Measurements from ENCODE around the gene NAT10.

DNA sequence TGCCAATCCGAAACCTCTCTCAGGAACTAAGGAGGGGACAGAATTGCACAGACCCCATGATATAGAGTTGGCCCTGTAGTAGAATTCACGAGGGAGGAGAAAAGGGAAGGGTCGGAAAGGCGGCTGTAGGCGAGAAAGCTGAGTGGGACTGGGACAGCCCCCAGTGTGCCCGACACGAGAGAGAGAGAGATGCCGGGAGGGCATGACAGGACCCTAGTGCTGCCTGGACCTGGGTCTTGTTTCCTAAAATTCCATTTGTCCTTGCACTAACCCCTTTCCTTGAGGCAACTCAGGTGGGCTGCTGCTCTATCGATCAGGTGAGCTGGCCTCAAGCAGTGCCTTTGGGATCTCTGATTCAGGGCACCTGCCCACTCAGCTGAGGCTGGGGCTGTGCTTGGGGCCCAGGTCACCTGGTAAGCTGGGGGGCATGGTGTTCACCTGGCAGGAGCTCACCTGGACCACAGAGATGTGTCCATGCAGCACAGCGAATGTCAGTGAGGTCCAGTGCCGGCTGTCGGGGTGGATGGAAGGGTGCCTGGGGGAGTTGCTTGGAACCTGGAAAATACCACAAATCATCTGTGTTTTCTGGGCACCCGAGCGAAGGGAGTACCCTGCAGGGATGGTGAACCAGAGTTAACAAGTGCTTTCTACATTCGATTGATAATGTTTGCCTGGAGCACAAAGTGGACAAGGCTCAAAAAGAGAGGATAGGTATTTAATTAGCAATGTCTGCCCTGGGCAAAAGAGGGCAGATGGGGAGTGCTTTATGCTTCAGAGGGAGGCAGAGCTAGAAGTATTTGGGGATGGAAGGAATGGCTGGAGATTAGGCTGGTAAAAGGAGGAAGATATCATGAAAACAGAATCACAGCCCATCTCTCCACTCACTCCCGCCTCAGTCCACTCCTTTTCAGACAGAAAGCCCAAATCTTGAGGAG, 61.6 kb downstream of the NAT10 start:
- TF ChIP-seq, protein P1, sequence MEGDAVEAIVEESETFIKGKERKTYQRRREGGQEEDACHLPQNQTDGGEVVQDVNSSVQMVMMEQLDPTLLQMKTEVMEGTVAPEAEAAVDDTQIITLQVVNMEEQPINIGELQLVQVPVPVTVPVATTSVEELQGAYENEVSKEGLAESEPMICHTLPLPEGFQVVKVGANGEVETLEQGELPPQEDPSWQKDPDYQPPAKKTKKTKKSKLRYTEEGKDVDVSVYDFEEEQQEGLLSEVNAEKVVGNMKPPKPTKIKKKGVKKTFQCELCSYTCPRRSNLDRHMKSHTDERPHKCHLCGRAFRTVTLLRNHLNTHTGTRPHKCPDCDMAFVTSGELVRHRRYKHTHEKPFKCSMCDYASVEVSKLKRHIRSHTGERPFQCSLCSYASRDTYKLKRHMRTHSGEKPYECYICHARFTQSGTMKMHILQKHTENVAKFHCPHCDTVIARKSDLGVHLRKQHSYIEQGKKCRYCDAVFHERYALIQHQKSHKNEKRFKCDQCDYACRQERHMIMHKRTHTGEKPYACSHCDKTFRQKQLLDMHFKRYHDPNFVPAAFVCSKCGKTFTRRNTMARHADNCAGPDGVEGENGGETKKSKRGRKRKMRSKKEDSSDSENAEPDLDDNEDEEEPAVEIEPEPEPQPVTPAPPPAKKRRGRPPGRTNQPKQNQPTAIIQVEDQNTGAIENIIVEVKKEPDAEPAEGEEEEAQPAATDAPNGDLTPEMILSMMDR (IDR thresholded peaks at IDR 0.05): no peak
- no peak for TF ChIP-seq POLR2A (IDR thresholded peaks at IDR 0.05; ENCODE audit: low read depth)

Data from esophagus muscularis mucosa (tissue), 3 donors.